K562 (cell line): ENCODE measurements around the gene GABPB1.

Source experiments
- CTCF ChIP-seq, 3 experiments: IDR thresholded peaks in 2 of 3; conservative IDR thresholded peaks in 1 of 3; 2 replicates each; pipeline ENCODE4 v1.5.1; 2011 to 2012; ENCODE audit warnings: low read length in 3 of 3, mild to moderate bottlenecking in 3 of 3, control low read depth in 2 of 3, improper control_type of control experiment in 1 of 3, inconsistent platforms in 1 of 3, low read depth in 1 of 3, mixed read lengths in 1 of 3, moderate library complexity in 1 of 3; ENCODE audit not compliant: insufficient read depth in 2 of 3
- E2F4 ChIP-seq: sonication (generic); formaldehyde crosslinking; IDR thresholded peaks from 2 replicates; pipeline ENCODE4 v1.8.0; 2022; ENCODE audit warnings: mild to moderate bottlenecking, low read depth, missing genetic modification reagents
- MAX ChIP-seq: sonication (generic); formaldehyde crosslinking; IDR thresholded peaks from 2 replicates; pipeline ENCODE4 v1.9.0; 2022; ENCODE audit warnings: mild to moderate bottlenecking, missing genetic modification reagents
- TRIM24 ChIP-seq, 2 experiments: fragments of 450-650 bp; IDR thresholded peaks; 2 replicates each; pipeline ENCODE4 v1.6.1; 2016

GRCh38 chr15:50238255-50238654 lies 116.7 kb downstream of the GABPB1 start:
- TF ChIP-seq TRIM24 (IDR thresholded peaks at IDR 0.05) (no peak), CTCF (IDR thresholded peaks at IDR 0.05 in 2 of 3, conservative IDR thresholded peaks at IDR 0.05 in 1 of 3; ENCODE audit: insufficient read depth in 2 of 3, low read depth in 1 of 3, low read length in 3 of 3) (no peak), MAX (CRISPR knock-in tag) (no peak), E2F4 (CRISPR knock-in tag) (no peak)
